Neutrophil (primary cell): Measurements from ENCODE around the gene STK17A.
"Not testable (repeated sequence)": the region's sequence is repeated elsewhere in the genome, so short reads cannot be mapped to it uniquely, and the experiment has no call there.

Experiments
- H3K27ac ChIP-seq: fragments of 200-600 bp; sonication (generic); 2 replicates; pipeline ENCODE4 v1.5.1; 2016; ENCODE audit warnings: mild to moderate bottlenecking, moderate library complexity
- H3K27me3 ChIP-seq: fragments of 200-600 bp; sonication (generic); 2 replicates; pipeline ENCODE4 v1.6.0; 2016; ENCODE audit warnings: mild to moderate bottlenecking
- H3K36me3 ChIP-seq: fragments of 200-600 bp; sonication (generic); 2 replicates; pipeline ENCODE4 v1.5.1; 2017
- H3K4me1 ChIP-seq, 2 experiments: fragments of 200-600 bp in 1 of 2; sonication (generic) in 1 of 2; 1 replicate in 1 of 2; 2 replicates in 1 of 2; pipeline versions ENCODE4 v1.5.1 to v1.6.1; 2013 to 2016; ENCODE audit warnings: low read depth in 1 of 2, low read length in 1 of 2, mild to moderate bottlenecking in 1 of 2, moderate library complexity in 1 of 2; ENCODE audit not compliant: control insufficient read depth in 1 of 2, insufficient read depth in 1 of 2
- H3K4me3 ChIP-seq, 2 experiments: fragments of 200-600 bp in 1 of 2; sonication (generic) in 1 of 2; 1 replicate in 1 of 2; 2 replicates in 1 of 2; pipeline ENCODE4 v1.5.1; 2013 to 2016; ENCODE audit warnings: low read depth in 1 of 2, low read length in 1 of 2, mild to moderate bottlenecking in 1 of 2, moderate library complexity in 1 of 2
- H3K9me3 ChIP-seq: fragments of 200-600 bp; sonication (generic); 2 replicates; pipeline ENCODE4 v1.5.1; 2016
- TF ChIP-seq, protein P1 (sequence below): fragments of 200-600 bp; sonication (generic); IDR thresholded peaks from 2 replicates; pipeline ENCODE4 v1.5.1; 2016; ENCODE audit warnings: antibody characterized with exemption

STK17A gene

DNA sequence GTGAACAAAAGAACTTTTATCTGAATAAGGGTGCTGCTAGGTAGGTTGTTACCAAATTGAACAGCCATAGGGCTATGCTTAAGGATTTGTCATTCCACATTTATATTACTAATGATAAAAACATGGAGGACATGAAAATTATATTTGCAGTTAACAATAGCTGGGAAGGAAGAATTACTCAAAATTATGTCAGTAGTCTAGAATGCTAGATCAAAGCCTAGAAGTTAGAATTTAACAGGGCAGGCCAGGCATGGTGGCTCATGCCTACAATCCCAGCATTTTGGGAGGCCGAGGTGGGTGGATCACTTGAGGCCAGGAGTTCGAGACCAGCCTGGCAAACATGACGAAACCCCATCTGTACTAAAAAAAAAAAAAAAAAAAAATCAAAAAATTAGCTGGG, 9.4 kb downstream of the STK17A start:
- H3K9me3 ChIP-seq: no peaks in the 10 kb centered on the region
- peak overlapping the region; percentile 69 for H3K27ac ChIP-seq
- no peaks in the 10 kb centered on the region for H3K27me3 ChIP-seq
- H3K4me1 ChIP-seq: peaks cover 53 to 60% of the 10 kb centered on the region in 2 experiments
- H3K4me3 ChIP-seq: no peak overlapping the region
- peaks cover 14% of the 10 kb centered on the region for H3K36me3 ChIP-seq
- TF ChIP-seq, protein P1, sequence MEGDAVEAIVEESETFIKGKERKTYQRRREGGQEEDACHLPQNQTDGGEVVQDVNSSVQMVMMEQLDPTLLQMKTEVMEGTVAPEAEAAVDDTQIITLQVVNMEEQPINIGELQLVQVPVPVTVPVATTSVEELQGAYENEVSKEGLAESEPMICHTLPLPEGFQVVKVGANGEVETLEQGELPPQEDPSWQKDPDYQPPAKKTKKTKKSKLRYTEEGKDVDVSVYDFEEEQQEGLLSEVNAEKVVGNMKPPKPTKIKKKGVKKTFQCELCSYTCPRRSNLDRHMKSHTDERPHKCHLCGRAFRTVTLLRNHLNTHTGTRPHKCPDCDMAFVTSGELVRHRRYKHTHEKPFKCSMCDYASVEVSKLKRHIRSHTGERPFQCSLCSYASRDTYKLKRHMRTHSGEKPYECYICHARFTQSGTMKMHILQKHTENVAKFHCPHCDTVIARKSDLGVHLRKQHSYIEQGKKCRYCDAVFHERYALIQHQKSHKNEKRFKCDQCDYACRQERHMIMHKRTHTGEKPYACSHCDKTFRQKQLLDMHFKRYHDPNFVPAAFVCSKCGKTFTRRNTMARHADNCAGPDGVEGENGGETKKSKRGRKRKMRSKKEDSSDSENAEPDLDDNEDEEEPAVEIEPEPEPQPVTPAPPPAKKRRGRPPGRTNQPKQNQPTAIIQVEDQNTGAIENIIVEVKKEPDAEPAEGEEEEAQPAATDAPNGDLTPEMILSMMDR: no peak

DNA sequence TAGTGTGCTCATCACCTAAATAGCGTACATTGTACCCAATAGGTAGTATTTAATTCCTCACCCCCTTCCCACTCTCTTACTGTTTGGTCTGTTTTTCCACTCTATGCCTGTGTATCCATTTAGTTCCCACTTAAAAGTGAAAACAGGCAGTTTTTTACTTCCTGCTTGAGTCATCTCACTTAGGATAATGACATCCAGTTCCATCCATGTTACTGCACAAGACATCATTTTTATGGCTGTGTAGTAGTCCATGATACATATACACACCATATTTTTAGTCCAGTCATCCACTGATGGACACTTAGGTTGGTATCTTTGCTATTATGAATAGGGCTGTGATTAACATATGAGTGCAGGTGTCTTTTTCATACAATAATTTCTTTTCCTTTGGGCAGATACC, 10.1 kb downstream of the STK17A start:
- Histone ChIP-seq H3K4me1 (peaks cover 48 to 53% of the 10 kb centered on the region in 2 experiments), H3K4me3 (no peak overlapping the region), H3K9me3 (no peaks in the 10 kb centered on the region), H3K36me3 (peaks cover 21% of the 10 kb centered on the region), H3K27ac (peak overlapping the region; percentile 53), H3K27me3 (no peaks in the 10 kb centered on the region)
- TF ChIP-seq, protein P1: no peak

DNA sequence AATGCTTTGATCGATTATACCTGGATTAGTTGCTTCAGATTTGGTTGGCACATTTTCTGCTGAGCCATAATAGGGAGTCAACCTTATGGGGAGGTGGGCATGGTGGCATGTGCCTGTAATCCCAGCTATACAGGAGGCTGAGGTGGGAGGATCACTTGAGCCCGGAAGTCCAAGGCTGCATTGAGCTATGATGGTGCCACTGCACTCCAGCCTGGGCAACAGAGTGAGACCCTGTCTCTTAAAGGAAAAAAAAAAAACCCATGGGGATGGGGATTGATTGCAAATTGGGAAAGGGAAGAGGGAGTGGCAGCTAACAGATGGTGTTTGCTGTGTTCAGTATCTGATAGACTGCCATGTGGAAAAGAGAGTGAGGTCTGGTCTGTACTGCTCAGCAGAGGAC, 11.1 kb downstream of the STK17A start:
- Histone ChIP-seq H3K27ac (no peak overlapping the region), H3K4me3 (no peak overlapping the region), H3K27me3 (no peaks in the 10 kb centered on the region), H3K4me1 (peaks cover 39 to 43% of the 10 kb centered on the region in 2 experiments), H3K36me3 (peaks cover 31% of the 10 kb centered on the region), H3K9me3 (no peaks in the 10 kb centered on the region)
- TF ChIP-seq, protein P1: no peak

- peaks cover 44% of the 10 kb centered on the region for H3K36me3 ChIP-seq
- not testable (repeated sequence) for H3K9me3 ChIP-seq, H3K27me3 ChIP-seq, H3K27ac ChIP-seq, H3K4me3 ChIP-seq
- H3K4me1 ChIP-seq: peaks cover 19 to 21% of the 10 kb centered on the region in 2 experiments
Observed at GRCh38 chr7:43596426-43596825, 13.5 kb downstream of the STK17A start.

GRCh38 chr7:43600056-43600455, 17.1 kb downstream of the STK17A start:
- H3K4me1 ChIP-seq: no peaks in the 10 kb centered on the region
- H3K27ac ChIP-seq: peak overlapping the region; percentile 18
- TF ChIP-seq, protein P1: no peak
- H3K36me3 ChIP-seq: peaks cover 53% of the 10 kb centered on the region
- H3K4me3 ChIP-seq: no peak overlapping the region
- no peaks in the 10 kb centered on the region for H3K27me3 ChIP-seq
- H3K9me3 ChIP-seq: no peaks in the 10 kb centered on the region

DNA sequence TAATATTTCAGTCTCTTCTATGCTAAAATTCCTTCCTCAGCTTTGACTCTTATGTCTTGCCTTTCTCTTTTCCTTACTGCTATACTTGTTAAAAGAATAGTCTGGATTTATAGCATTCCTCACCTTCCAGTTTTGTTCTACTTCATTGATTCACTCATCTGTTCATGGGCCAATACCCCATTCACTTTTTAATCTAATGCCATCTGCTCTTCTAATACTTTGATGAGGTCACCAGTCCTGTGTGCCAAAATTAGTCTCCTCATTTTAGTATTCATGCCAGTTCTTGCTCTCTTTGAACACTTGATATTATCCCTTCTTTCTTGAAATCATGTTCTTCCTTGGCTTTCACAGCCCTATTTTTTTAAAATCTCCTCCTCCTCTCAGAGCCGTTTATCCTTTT, 19.3 kb downstream of the STK17A start:
- H3K9me3 ChIP-seq: no peaks in the 10 kb centered on the region
- H3K27me3 ChIP-seq: no peaks in the 10 kb centered on the region
- peaks cover 40% of the 10 kb centered on the region for H3K36me3 ChIP-seq
- H3K4me1 ChIP-seq: no peaks in the 10 kb centered on the region
- TF ChIP-seq, protein P1: no peak
- no peak overlapping the region for H3K4me3 ChIP-seq
- H3K27ac ChIP-seq: no peak overlapping the region
